ENCODE data around the gene PLA2G4B. TPM values are rescaled to one million over a fixed set of nuclear protein-coding genes. Genes with fewer than 3 reads are reported as not detected.

PLA2G4B gene
- total RNA-seq, 1 experiment from 2014 or later = 4.7 TPM

- Histone ChIP-seq H3K4me1 (ENCODE audit: control insufficient read depth, insufficient read depth, low read length) (no peaks in the 10 kb centered on the region; the same call in 1 of the 2 replicates), H3K27ac (ENCODE audit: low read length) (no peak overlapping the region), H3K4me3 (ENCODE audit: low read depth in 2 of 2, low read length in 2 of 2) (no peak overlapping the region), H3K36me3 (ENCODE audit: control insufficient read depth, insufficient read depth, low read length) (no peaks in the 10 kb centered on the region), H3K9me3 (ENCODE audit: control insufficient read depth, insufficient read depth, low read depth, low read length) (no peaks in the 10 kb centered on the region), H3K27me3 (ENCODE audit: control insufficient read depth, insufficient read depth, low read length) (no peaks in the 10 kb centered on the region)
- ChIA-PET CTCF (interaction anchor here (0.6 to 1.1 kb wide), 5 partner anchors 18 to 304 kb away, joined by 3 to 7 read pairs (median 3); partner anchors contain the start of gene MAPKBP1), POLR2A (no interaction called here)
- intact Hi-C loops (cut with micrococcal nuclease; ENCODE audit: unreplicated experiment) = loop anchor here (10.0 kb wide), 1 partner anchor 205 kb away; no protein-coding TSS in a partner anchor
- ATAC-seq (no peak), DNase-seq (ENCODE audit: low read depth, low spot score) (no peak)
- in situ Hi-C loops (cut with HindIII; ENCODE audit: low pct_unique_long_range_greater_than_20kb, low sequenced_read_pairs) = no loop called here
- no TSS peak for BruUV-seq (replicated peaks)
- TF ChIP-seq TCF7L2 (IDR thresholded peaks at IDR 0.05; ENCODE audit: low read depth, low read length) (no peak), REST (IDR thresholded peaks at IDR 0.05; ENCODE audit: insufficient read depth in 1 of 2, low read depth in 2 of 2, low read length in 1 of 2) (no peak), SIN3A (IDR thresholded peaks at IDR 0.05; ENCODE audit: borderline replicate concordance, insufficient read depth, low read depth, low read length) (no peak), CTCF (IDR thresholded peaks at IDR 0.05) (no peak)
Observed at GRCh38 chr15:41809526-41810220, 29.0 kb upstream of the PLA2G4B start.

GRCh38 chr15:41810651-41811431, 27.8 kb upstream of the PLA2G4B start:
- no peak overlapping the region for H3K4me3 ChIP-seq (ENCODE audit: low read depth in 2 of 2, low read length in 2 of 2)
- TF ChIP-seq SIN3A (IDR thresholded peaks at IDR 0.05; ENCODE audit: borderline replicate concordance, insufficient read depth, low read depth, low read length) (no peak), CTCF (IDR thresholded peaks at IDR 0.05) (no peak), REST (IDR thresholded peaks at IDR 0.05; ENCODE audit: insufficient read depth in 1 of 2, low read depth in 2 of 2, low read length in 1 of 2) (no peak), POLR2AphosphoS5 (IDR thresholded peaks at IDR 0.05; ENCODE audit: low read depth, low read length) (no peak)
- H3K4me1 ChIP-seq (ENCODE audit: control insufficient read depth, insufficient read depth, low read length) = no peaks in the 10 kb centered on the region; the same call in 1 of the 2 replicates
- ChIA-PET CTCF (interaction anchor here (0.6 to 1.9 kb wide), 10 partner anchors 16 to 321 kb away, joined by 3 to 20 read pairs (median 5); partner anchors contain the start of gene MAPKBP1), POLR2A (interaction anchor here (0.6 to 0.8 kb wide), 4 partner anchors 19 to 214 kb away, joined by 4 to 7 read pairs (median 6); no protein-coding TSS in a partner anchor)
- in situ Hi-C loops (cut with HindIII; ENCODE audit: low pct_unique_long_range_greater_than_20kb, low sequenced_read_pairs) = no loop called here
- no TSS peak for BruUV-seq (replicated peaks)
- DNase-seq (ENCODE audit: low read depth, low spot score) (no peak), ATAC-seq (peak; percentile 62)
- H3K27me3 ChIP-seq (ENCODE audit: control insufficient read depth, insufficient read depth, low read length) = no peaks in the 10 kb centered on the region
- peaks cover 2% of the 10 kb centered on the region; the same call in 1 of the 2 replicates for H3K36me3 ChIP-seq (ENCODE audit: control insufficient read depth, insufficient read depth, low read length)
- no peaks in the 10 kb centered on the region for H3K9me3 ChIP-seq (ENCODE audit: control insufficient read depth, insufficient read depth, low read depth, low read length)
- no peak overlapping the region for H3K27ac ChIP-seq (ENCODE audit: low read length)
- intact Hi-C loops (cut with micrococcal nuclease; ENCODE audit: unreplicated experiment) = loop anchor here (1.0 to 10.0 kb wide), 2 partner anchors 39 to 206 kb away; no protein-coding TSS in a partner anchor
